HEK293 (cell line): ENCODE results near the gene RNU7-1.

Source experiments
- SCRT2 ChIP-seq: fragments of 450-650 bp; formaldehyde crosslinking; IDR thresholded peaks from 2 replicates; pipeline ENCODE4 v1.5.1; 2016; ENCODE audit warnings: missing biosample characterization, missing genetic modification characterization
- YY1 ChIP-seq: fragments of 450-650 bp; formaldehyde crosslinking; IDR thresholded peaks from 2 replicates; pipeline ENCODE4 v1.5.1; 2018; ENCODE audit warnings: missing biosample characterization, missing genetic modification characterization
- ZNF560 ChIP-seq: fragments of 450-650 bp; formaldehyde crosslinking; IDR thresholded peaks from 2 replicates; pipeline ENCODE4 v1.5.1; 2017; ENCODE audit warnings: missing biosample characterization, missing genetic modification characterization, borderline replicate concordance
- ZNF610 ChIP-seq: fragments of 450-650 bp; formaldehyde crosslinking; IDR thresholded peaks from 2 replicates; pipeline ENCODE4 v1.5.1; 2016; ENCODE audit warnings: missing biosample characterization, missing genetic modification characterization, borderline replicate concordance
- TF ChIP-seq, protein P1 (sequence below): fragments of 450-650 bp; formaldehyde crosslinking; IDR thresholded peaks from 2 replicates; pipeline ENCODE4 v1.5.1; 2017; ENCODE audit warnings: missing biosample characterization, missing genetic modification characterization
- TF ChIP-seq, protein P2 (sequence below): fragments of 450-650 bp; formaldehyde crosslinking; IDR thresholded peaks from 2 replicates; pipeline ENCODE4 v1.5.1; 2016; ENCODE audit warnings: missing biosample characterization, missing genetic modification characterization
- TF ChIP-seq, protein P3 (sequence below): fragments of 450-650 bp; formaldehyde crosslinking; IDR thresholded peaks from 2 replicates; pipeline ENCODE4 v1.5.1; 2016; ENCODE audit warnings: missing biosample characterization, missing genetic modification characterization
- TF ChIP-seq, protein P4 (sequence below): fragments of 450-650 bp; formaldehyde crosslinking; IDR thresholded peaks from 2 replicates; pipeline ENCODE4 v1.5.1; 2016; ENCODE audit warnings: missing biosample characterization, missing genetic modification characterization

DNA sequence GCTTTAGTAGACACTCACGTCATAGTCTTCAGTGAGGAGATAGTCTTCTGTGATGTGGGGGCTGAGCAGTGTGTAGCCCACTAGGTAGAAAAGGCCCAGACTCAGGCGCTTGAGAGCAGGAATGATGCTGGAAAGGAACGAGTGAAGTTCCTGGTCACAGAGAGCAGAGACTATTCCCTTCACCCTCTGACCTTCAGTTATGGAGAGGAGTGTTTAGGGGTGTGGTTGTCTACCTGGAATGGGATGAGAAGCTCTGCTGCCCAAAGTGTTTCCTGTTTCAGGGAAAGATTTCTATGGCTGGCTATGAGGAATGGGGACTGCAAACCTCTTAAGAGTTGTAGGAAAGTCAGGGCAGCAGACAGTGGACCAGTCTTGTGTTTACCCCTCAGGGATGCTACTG is 35.8 kb downstream of the RNU7-1 start:
- TF ChIP-seq, protein P1, sequence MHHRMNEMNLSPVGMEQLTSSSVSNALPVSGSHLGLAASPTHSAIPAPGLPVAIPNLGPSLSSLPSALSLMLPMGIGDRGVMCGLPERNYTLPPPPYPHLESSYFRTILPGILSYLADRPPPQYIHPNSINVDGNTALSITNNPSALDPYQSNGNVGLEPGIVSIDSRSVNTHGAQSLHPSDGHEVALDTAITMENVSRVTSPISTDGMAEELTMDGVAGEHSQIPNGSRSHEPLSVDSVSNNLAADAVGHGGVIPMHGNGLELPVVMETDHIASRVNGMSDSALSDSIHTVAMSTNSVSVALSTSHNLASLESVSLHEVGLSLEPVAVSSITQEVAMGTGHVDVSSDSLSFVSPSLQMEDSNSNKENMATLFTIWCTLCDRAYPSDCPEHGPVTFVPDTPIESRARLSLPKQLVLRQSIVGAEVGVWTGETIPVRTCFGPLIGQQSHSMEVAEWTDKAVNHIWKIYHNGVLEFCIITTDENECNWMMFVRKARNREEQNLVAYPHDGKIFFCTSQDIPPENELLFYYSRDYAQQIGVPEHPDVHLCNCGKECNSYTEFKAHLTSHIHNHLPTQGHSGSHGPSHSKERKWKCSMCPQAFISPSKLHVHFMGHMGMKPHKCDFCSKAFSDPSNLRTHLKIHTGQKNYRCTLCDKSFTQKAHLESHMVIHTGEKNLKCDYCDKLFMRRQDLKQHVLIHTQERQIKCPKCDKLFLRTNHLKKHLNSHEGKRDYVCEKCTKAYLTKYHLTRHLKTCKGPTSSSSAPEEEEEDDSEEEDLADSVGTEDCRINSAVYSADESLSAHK: no peak
- no peak for TF ChIP-seq YY1
- TF ChIP-seq, protein P2, sequence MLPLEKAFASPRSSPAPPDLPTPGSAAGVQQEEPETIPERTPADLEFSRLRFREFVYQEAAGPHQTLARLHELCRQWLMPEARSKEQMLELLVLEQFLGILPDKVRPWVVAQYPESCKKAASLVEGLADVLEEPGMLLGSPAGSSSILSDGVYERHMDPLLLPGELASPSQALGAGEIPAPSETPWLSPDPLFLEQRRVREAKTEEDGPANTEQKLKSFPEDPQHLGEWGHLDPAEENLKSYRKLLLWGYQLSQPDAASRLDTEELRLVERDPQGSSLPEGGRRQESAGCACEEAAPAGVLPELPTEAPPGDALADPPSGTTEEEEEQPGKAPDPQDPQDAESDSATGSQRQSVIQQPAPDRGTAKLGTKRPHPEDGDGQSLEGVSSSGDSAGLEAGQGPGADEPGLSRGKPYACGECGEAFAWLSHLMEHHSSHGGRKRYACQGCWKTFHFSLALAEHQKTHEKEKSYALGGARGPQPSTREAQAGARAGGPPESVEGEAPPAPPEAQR (tag by site-specific recombination): no peak
- TF ChIP-seq, protein P3, sequence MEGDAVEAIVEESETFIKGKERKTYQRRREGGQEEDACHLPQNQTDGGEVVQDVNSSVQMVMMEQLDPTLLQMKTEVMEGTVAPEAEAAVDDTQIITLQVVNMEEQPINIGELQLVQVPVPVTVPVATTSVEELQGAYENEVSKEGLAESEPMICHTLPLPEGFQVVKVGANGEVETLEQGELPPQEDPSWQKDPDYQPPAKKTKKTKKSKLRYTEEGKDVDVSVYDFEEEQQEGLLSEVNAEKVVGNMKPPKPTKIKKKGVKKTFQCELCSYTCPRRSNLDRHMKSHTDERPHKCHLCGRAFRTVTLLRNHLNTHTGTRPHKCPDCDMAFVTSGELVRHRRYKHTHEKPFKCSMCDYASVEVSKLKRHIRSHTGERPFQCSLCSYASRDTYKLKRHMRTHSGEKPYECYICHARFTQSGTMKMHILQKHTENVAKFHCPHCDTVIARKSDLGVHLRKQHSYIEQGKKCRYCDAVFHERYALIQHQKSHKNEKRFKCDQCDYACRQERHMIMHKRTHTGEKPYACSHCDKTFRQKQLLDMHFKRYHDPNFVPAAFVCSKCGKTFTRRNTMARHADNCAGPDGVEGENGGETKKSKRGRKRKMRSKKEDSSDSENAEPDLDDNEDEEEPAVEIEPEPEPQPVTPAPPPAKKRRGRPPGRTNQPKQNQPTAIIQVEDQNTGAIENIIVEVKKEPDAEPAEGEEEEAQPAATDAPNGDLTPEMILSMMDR: no peak
- TF ChIP-seq, protein P4, sequence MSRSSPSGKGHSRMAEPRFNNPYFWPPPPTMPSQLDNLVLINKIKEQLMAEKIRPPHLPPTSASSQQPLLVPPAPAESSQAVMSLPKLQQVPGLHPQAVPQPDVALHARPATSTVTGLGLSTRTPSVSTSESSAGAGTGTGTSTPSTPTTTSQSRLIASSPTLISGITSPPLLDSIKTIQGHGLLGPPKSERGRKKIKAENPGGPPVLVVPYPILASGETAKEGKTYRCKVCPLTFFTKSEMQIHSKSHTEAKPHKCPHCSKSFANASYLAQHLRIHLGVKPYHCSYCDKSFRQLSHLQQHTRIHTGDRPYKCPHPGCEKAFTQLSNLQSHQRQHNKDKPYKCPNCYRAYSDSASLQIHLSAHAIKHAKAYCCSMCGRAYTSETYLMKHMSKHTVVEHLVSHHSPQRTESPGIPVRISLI (tag by site-specific recombination): no peak
- no peak for TF ChIP-seq SCRT2
- no peak for TF ChIP-seq ZNF610 (tag by site-specific recombination)
- TF ChIP-seq ZNF560 (tag by site-specific recombination): no peak
